Muscle of arm (tissue), 12 donors: ENCODE results near the gene LGALS9. TPM values are rescaled to one million over a fixed set of nuclear protein-coding genes. Genes with fewer than 3 reads are reported as not detected.

Experiments used
- DNase-seq: peaks from one replicate; pipeline ENCODE4 v3.0.0-alpha.2; 2013
- polyA plus RNA-seq, 12 donors: library from polyadenylated mRNA; unstranded; fragments of 120-200 nt; gene quantifications; one replicate each; pipeline ENCODE4 v1.2.1, GENCODE V29; 2013; ENCODE audit not compliant: insufficient read length in 12 of 12

The LGALS9 gene
- polyA plus RNA-seq, 12 donors, result 7.4 to 51.7 (median 11.5) TPM; not detected in 1

- DNase-seq, result no peak
Observed at GRCh38 chr17:27601975-27602302, 29.0 kb upstream of the LGALS9 start.

DNA sequence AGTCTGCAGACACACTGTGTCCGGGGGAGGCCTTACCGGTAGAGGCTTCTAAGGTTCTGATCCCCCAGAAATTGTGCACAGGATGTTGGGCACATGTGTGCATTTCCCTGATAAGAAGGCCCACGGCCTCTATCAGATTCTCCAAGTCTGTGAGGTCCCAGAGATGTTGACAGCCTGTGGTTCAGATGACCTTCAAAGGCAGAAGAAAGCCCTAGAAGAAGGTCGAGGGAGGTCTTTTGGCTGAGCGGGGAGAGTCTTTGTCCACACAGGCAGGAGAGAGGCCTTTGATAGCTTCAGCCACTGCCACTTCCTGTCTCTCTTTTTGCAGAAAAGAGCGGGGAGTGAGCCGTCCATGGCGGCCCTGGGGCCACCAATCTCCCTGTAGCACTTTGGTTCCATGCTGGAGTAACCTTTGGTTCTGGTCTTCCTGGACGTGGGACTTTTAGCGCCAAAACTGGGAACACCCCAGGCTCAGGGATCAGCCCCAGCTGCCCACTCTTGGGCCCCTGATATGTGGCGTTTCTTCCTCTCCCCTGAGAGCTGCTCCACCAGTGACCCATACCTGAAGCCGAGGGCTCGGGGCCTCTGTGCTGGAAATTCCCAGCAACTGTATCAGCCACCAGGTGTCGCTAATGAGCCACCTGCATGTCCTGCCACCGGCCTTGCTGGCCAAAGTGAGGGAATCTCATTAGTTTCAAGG, 28.1 kb upstream of the LGALS9 start:
- DNase-seq, result peak; percentile 77

GRCh38 chr17:27603421-27603770, 27.6 kb upstream of the LGALS9 start:
- DNase-seq, result no peak

DNA sequence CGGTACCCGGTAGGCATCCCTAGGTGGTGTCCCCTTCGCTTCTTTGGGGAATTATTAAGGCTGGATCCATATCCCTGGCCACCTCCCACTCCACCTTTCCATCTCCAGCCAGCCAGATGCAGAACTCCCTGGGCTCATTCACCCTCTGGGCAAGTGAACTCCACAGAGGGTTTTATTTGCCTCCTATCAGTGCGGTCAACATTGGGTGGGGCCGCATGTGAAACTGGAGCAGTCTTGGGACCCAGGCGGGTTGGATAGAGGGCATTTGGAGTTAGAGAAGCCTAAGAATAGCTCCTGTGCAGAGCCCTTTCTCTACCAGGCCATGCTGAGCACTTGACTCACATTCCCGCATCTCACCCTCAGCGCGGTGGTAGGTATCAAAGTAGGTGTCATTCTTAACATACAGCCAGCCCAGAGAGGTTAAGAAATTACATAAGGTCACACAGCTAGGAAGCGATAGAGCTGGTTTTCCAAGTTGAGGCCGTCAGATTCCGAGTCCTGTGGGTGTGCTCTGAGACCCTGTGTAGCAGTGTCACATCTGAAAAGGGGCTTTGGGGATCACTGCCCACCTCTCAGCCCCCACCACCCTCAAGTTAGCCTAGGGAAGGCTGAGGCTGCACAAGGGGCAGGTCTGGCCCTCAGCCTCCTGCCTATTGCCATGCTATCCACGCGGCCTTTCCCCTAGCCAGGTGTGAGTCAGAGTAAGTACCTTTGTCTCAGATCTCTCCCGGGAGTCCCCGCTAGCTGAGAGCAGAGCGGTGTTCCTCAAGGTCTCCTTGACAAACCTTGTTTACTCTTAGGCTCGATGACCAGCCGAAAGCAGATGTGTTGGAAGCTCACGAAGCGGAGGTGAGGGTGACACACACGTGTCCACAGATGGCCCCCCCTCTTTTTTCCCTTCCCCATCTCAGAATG, 26.9 kb upstream of the LGALS9 start:
- no peak for DNase-seq

DNA sequence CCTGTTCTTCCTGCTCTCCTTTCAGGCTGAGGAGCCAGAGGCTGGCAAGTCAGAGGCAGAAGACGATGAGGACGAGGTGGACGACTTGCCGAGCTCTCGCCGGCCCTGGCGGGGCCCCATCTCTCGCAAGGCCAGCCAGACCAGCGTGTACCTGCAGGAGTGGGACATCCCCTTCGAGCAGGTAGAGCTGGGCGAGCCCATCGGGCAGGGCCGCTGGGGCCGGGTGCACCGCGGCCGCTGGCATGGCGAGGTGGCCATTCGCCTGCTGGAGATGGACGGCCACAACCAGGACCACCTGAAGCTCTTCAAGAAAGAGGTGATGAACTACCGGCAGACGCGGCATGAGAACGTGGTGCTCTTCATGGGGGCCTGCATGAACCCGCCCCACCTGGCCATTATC, 25.6 kb upstream of the LGALS9 start:
- no peak for DNase-seq

DNA sequence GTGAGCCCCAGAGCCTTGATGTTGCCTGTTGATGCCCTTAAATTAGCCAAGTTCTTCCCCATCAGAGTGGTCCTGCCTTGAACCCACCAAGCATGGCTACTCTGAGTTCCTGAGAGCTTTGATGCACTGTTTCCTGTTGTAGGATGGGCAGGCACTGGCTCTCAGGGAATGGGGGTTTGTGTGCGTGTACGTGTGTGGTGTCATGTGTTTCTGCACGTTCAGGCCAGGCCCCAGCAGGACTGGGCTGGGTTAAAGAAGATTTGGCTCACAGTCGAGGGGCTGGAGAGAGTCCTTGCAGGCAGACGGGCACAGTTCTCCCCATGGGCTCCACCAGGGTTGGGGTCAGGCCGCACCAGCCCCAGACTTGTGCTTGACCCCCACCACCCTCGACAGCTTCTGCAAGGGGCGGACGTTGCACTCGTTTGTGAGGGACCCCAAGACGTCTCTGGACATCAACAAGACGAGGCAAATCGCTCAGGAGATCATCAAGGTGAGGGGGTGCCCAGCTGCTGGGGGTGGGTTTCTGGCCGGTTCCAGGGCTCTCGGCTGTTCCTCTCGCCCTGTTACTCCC, 23.4 kb upstream of the LGALS9 start:
- no peak for DNase-seq

GRCh38 chr17:27608328-27609230, 22.4 kb upstream of the LGALS9 start:
- DNase-seq, result no peak

DNA sequence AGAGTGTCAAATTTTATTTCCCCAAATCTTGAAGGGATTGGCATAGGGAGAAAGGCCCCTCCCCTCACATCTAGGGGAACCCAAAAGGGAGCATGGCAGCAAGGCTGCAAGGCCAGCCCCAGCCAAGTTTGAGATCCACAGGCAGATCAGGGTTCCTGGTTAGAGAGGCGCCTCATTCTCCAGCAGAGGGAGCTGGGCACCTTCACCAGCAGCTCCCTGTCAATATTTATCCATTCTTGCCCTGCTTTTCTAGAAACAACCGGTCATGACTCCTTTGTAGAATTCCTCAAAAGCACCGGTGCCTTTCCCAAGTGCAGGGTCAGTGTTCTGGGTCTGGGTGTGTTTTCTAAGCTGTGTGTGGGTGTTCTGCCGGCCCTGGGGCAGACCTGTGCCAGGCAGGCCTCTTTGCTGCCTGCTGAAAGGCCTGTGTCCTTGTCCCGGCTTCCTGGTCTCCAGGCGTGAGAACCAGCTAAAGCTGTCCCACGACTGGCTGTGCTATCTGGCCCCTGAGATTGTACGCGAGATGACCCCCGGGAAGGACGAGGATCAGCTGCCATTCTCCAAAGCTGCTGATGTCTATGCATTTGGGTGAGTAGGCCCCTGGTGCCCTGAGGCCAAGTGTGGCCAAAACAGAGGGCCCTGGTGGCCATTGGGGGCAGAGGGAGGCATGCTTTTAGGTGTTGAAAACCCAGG, 21.2 kb upstream of the LGALS9 start:
- no peak for DNase-seq

- DNase-seq, result no peak
Observed at GRCh38 chr17:27610304-27610677, 20.7 kb upstream of the LGALS9 start.

- DNase-seq, result no peak
Observed at GRCh38 chr17:27612160-27612770, 18.7 kb upstream of the LGALS9 start.

GRCh38 chr17:27613433-27613832, 17.6 kb upstream of the LGALS9 start:
- no peak for DNase-seq

GRCh38 chr17:27615121-27615520, 15.9 kb upstream of the LGALS9 start:
- no peak for DNase-seq

DNA sequence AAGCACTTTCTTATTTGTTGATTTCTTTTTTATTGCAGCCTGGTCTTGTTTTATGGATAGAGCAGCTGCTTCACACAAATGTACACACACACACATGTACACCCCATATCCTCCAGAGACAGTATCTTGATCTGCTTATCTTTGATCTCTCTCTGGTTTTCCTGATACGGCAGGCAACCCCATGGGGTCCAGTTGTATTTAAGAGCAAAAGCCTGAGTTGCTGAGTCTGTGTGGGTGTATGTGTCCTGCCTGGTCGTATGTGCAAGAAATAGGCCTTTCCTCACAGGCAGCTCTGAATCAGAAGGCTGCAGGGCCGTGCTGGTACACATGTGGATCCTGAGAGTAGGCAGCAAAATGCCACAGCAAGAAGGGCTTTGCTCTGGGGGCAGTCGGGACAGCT, 14.6 kb upstream of the LGALS9 start:
- DNase-seq, result no peak

- no peak for DNase-seq
Observed at GRCh38 chr17:27618417-27618816, 12.6 kb upstream of the LGALS9 start.

GRCh38 chr17:27620721-27621120, 10.3 kb upstream of the LGALS9 start:
- no peak for DNase-seq

DNA sequence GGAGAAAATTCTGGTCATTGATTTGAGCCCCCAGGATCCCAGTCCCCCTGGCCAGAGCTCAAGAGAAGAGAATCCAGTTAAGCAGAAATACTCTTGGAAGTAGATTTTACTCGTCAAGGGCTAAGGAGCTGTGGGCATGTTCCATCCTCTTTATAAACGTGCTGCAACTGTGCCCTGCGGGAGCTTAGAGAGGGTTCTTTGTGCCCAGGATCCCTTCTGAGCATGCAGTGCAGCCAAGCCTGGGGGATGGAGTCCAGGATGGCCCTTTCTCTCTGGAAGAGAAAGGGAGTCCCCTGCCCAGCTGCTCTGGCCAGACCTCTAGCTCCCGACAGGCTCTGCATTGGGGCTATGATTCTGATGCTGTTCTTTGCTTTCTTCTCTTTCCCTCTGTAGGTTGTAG, 9.5 kb upstream of the LGALS9 start:
- DNase-seq, result no peak

GRCh38 chr17:27621942-27622559, 8.9 kb upstream of the LGALS9 start:
- DNase-seq, result no peak

DNA sequence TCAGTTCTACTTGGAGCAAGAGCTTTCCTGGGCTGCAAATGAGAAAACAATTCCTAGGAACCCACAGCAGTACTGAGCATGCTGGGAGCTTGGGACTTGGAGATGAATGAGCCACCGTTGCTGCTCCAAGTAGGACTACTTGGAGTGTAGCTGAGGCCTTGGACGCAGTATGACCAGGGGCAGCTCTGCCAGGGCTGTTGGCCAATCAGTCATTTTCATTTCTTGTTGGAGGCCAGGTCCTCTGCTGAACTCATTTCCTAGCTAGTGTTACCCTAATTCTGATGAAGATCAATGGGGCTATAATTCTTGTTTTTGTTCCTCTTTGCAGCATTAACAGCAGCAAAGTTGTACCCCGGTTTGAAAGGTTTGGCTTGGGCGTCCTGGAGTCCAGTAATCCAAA, 8.0 kb upstream of the LGALS9 start:
- peak; percentile 73 for DNase-seq

GRCh38 chr17:27623614-27624013, 7.4 kb upstream of the LGALS9 start:
- DNase-seq, result peak; percentile 37

DNA sequence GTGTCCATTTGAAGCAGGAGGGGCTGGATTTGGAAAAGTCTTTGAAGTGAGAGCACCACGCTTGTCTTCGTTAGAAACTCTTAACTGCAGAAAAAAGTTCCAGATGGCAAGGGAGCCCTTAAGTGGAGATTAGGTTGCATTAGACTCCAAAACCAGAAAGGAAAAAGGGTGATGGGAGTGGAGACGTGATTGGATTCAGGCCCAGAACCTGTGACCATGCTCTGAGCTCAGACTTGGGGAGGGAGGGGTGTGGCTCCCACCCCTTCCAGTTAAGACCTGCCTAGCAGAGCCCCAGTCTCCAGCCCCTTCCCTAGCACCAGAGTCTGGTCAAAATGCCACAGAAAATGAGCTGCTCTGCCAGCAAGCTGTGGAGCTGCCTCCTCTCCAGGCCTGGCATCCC, 6.4 kb upstream of the LGALS9 start:
- no peak for DNase-seq

DNA sequence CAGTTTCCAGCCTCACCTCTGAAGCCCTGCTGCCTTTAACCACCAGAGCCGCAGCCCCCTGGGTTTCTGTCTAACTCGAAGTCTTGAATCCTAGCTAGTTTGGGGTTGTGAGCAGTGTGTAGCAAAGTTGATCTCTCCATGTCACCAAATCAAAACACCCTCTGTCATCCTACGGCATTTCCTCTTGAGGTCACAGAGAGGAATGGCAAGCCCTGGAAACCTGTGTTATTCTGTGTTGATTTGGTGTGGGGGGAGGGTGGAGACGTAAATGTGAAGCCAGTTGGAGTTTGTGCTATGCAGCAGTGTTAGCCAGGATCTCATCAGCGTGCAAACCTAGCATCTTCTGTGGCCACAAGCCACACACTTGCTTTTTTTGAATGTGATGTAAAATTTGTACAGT, 5.1 kb upstream of the LGALS9 start:
- no peak for DNase-seq
